ENCODE measurements around the gene UCHL5.

The UCHL5 gene, protein sequence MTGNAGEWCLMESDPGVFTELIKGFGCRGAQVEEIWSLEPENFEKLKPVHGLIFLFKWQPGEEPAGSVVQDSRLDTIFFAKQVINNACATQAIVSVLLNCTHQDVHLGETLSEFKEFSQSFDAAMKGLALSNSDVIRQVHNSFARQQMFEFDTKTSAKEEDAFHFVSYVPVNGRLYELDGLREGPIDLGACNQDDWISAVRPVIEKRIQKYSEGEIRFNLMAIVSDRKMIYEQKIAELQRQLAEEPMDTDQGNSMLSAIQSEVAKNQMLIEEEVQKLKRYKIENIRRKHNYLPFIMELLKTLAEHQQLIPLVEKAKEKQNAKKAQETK

DNA sequence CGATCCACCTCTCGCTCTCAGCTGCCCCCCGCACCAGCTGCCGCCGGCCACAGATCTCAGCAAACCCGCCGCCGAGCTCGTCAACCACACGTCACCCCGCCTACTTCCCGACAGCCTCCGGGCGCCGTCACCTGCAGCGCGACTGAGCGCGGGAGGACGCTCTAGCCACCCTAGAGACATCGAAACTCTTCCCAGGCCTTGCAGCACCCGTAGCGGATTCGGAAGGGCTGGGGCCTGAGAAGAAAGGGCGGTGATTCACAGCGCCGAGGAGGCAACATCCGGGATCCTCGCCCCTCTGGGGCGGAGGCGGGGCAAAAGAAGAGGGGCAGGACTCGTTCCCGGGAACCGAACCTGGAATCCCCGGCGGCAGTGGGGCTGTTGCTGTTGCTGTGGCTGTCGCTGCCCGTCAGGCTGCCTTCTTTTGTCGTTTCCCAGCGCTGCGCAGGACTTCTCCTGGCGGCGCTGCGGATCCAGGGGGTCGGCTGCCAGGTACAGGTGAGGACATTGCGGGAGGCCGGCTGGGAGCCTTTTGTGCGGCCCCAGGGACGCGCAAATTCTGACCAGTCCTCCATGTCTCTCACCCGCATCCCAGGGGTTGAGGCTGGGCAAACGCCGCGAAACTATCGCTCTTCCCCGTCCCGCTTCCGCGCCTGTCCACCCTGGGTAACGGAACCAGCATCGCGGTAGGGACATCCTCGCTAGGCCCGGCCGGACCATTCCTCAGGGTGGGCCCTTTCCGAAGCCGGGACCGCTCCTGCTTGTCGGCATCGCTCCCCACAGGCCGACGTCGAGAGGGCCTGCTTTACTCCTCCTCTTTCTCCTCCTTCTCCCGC lies at the start of gene UCHL5, which contains the start of gene RO60:
Gene UCHL5 (minus strand): TSS at position 79 of the 833 bp plus-strand sequence. CDS start 100 bp downstream, outside the sequence.
Gene RO60 (plus strand): TSS at position 331 of the 833 bp plus-strand sequence. CDS start 9,443 bp downstream, outside the sequence.
- Histone ChIP-seq H3K36me3 (replicated peaks) (no peaks in the 10 kb centered on the region), H3K4me1 (peaks cover 17% of the 10 kb centered on the region), H3K9me3 (no peaks in the 10 kb centered on the region), H3K4me3 (peak within 1 kb of the TSS; percentile 88), H3K27me3 (ENCODE audit: low read depth) (no peaks in the 10 kb centered on the region)
- DNase-seq (ENCODE audit: low spot score in 2 of 2) = peak; percentile 94 to 97
- in situ Hi-C loops (cut with MboI; ENCODE audit: low sequenced_read_pairs) = no loop called here

DNA sequence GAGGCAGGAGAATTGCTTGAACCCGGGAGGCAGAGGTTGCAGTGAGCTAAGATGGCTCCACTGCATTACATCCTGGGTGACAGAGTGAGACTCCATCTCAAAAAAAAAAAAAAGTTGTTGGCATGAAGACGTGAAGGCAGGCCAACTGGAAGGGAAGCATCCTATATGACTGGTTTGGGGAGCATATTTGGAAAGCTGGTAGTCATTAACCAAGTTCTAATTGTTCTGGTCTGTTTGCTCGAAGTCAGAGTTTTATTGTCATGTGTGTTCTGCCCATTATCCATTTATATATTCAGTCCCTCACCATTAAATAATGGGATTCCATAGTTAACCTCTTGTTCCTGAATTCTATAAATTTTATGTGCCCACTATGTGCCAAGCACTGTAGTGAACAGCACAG lies 49.3 kb upstream of the UCHL5 start:
- Histone ChIP-seq H3K36me3 (replicated peaks) (no peaks in the 10 kb centered on the region), H3K9me3 (no peaks in the 10 kb centered on the region), H3K4me1 (peaks cover 18% of the 10 kb centered on the region), H3K27me3 (ENCODE audit: low read depth) (no peaks in the 10 kb centered on the region), H3K4me3 (no peak overlapping the region)
- no peak for DNase-seq (ENCODE audit: low spot score in 2 of 2)
- in situ Hi-C loops (cut with MboI; ENCODE audit: low sequenced_read_pairs) = no loop called here

DNA sequence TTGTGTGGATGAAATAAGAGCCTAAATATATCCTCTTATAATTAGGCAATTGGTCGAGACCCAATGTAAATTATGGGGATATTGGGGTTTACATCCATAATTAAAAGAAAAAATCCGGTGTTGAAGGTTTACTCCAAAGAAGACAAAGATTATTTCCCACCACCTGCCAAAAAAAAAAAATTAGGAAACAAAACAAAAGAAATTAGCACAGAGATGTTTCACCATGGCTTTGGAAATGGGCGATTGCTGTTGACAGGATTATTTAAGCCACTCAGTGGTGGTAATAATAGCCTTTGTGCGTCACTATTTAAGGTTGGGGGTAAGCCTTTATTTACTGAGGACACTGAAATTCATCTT lies 46.6 kb upstream of the UCHL5 start:
- no peak for DNase-seq (ENCODE audit: low spot score in 2 of 2)
- Histone ChIP-seq H3K4me1 (peaks cover 9% of the 10 kb centered on the region), H3K27me3 (ENCODE audit: low read depth) (no peaks in the 10 kb centered on the region), H3K9me3 (no peaks in the 10 kb centered on the region), H3K36me3 (replicated peaks) (no peaks in the 10 kb centered on the region), H3K4me3 (peak overlapping the region; percentile 61)
- in situ Hi-C loops (cut with MboI; ENCODE audit: low sequenced_read_pairs) = no loop called here

DNA sequence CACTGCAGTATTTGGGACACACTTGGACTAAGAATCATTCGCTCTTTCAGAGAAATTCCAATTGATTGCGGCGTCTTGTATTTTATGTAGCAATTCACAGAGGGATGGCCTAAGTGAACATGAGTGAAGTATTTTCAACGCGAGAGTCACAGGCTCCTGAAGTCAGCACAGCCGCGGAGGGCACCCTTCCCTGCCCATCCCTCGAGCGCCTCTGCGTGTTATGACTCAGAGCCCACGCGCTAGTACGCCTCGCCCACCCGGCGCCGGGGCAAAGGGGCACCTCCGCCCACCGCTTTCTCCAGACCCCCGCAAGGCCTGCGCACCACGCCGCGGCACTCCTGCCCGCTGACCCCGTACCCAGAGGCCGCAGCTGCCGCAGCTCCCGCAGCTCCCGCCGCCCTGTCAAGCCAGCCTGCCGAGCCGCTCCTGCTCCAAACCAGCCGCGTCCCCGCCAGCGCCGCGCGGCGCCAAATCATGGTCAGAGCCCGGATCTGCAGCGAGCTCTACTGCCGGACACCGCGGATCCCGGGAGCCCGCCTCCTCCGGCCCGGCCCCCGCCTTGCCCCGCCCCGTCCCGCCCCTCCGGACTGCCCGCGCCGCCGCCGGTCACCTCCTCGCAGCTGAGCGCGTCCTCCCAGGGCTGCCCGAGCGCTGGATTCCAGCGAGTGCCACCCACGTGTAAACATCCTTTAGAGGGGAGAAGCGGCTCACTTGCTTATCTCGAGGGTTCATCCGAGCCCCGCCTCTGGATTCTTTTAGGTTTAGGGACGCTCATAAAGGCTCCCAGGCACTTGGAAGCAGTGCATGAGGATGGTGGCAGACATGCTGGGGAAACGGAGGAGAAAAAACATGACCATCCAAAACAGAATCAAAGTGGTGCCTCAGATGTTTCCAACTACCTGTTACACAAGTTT lies 46.0 kb upstream of the UCHL5 start, which contains the start of gene GLRX2:
Gene GLRX2 (minus strand): TSS at position 508 of the 914 bp plus-strand sequence. CDS start 32 bp downstream, at position 476.
- Histone ChIP-seq H3K4me1 (peaks cover 9% of the 10 kb centered on the region), H3K9me3 (no peaks in the 10 kb centered on the region), H3K36me3 (replicated peaks) (no peaks in the 10 kb centered on the region), H3K27me3 (ENCODE audit: low read depth) (no peaks in the 10 kb centered on the region), H3K4me3 (peak within 1 kb of the TSS; percentile 61)
- peak; percentile 77 to 89 for DNase-seq (ENCODE audit: low spot score in 2 of 2)
- in situ Hi-C loops (cut with MboI; ENCODE audit: low sequenced_read_pairs) = no loop called here

DNA sequence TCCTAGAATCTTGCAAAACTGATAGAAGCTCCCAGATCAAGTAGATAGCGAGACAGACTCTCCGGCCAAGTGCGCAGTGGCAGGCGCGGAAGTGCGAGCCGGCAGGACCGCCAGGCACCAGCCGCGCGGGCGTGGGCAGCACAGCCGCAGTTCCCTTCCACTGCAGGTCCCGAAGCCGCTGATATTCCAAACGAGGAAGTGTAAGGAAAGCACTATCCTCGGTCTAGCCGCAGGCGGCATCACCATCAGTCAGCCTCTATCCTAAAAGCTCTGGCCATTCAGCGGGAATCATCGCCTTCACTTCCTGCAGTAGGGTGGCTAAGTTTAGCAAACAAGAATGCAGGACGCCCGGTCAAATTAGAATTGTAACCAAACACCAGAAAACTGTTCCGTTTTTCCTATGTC lies 45.3 kb upstream of the UCHL5 start:
- in situ Hi-C loops (cut with MboI; ENCODE audit: low sequenced_read_pairs) = no loop called here
- Histone ChIP-seq H3K4me1 (peaks cover 9% of the 10 kb centered on the region), H3K27me3 (ENCODE audit: low read depth) (no peaks in the 10 kb centered on the region), H3K4me3 (peak overlapping the region; percentile 61), H3K36me3 (replicated peaks) (no peaks in the 10 kb centered on the region), H3K9me3 (no peaks in the 10 kb centered on the region)
- peak; percentile 46 to 65 for DNase-seq (ENCODE audit: low spot score in 2 of 2)

DNA sequence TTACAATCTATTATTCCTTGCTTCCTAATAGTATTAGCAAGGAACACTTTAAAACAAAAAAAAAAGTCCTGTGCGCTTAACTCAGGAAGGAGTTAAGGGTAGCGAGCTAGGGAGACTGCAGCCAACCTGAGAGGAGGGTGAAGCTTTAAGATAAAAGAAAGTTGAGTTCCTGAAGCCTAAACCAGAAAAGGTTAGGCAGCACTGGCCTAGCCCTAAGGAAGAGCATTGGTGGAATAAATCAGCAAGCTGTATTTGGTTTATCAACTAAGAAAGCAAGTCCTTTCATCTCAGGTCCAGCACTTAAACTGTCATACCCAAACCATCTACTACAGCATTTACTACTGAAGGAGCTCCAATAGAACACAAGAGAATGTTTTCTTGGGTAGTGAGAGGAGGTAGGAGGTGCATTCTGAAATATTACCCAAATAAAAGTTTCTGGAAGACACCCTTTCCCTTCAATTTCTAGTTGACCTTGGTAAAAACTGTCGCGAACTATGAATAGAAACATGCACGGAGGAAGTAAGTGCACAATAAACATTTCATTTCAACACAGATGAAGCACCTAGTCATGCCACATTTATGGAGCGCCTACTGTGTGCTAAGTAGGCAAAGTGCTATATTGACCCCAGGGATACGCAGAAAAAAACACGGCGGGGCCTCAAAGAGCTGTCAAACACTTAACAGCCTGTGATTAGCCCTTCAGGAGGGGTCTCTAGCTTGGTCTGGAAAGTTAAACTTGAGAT lies 44.8 kb upstream of the UCHL5 start:
- Histone ChIP-seq H3K9me3 (no peaks in the 10 kb centered on the region), H3K27me3 (ENCODE audit: low read depth) (no peaks in the 10 kb centered on the region), H3K36me3 (replicated peaks) (no peaks in the 10 kb centered on the region), H3K4me3 (peak overlapping the region; percentile 61), H3K4me1 (peaks cover 9% of the 10 kb centered on the region)
- in situ Hi-C loops (cut with MboI; ENCODE audit: low sequenced_read_pairs) = no loop called here
- DNase-seq (ENCODE audit: low spot score in 2 of 2) = no peak

DNA sequence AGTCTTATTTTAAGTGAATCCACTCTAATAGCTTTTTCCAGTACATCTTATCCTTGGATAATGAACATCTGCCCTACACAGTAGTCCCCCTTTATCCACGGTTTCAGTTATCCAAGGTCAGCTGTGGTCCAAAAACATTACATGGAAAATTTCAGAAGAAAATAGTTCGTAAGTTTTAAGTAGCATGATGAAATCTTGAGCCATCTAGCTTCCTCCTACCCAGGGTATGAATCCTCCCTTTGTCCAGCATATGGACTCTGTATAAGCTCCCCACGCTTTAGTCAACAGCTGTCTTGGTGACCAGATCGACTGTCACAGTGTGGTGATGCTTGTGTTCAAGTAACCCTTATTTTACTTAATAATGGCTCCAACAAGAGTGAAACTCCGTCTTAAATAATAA lies 43.5 kb upstream of the UCHL5 start:
- in situ Hi-C loops (cut with MboI; ENCODE audit: low sequenced_read_pairs) = no loop called here
- no peak for DNase-seq (ENCODE audit: low spot score in 2 of 2)
- Histone ChIP-seq H3K36me3 (replicated peaks) (no peaks in the 10 kb centered on the region), H3K4me1 (peaks cover 9% of the 10 kb centered on the region), H3K27me3 (ENCODE audit: low read depth) (no peaks in the 10 kb centered on the region), H3K9me3 (no peaks in the 10 kb centered on the region), H3K4me3 (no peak overlapping the region)

DNA sequence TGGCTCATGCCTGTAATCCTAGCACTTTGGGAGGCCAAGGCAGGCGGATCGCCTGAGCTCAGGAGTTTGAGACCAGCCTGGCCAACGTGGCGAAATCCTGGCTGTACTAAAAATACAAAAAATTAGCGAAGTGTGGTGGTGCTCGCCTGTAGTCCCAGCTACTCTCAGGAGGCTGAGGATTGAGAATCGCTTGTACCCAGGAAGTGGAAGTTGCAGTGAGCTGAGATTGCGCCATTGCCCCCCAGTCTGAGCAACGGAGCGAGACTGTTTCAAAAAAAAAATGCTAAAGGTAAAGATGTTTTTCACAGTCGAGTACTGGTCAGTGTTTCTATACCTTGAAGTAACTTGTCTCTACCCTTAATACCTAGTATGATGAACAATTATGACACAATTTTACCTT lies 35.0 kb upstream of the UCHL5 start:
- no peak overlapping the region for H3K4me3 ChIP-seq
- peaks cover 2% of the 10 kb centered on the region for H3K36me3 ChIP-seq (replicated peaks)
- no peaks in the 10 kb centered on the region for H3K9me3 ChIP-seq
- H3K27me3 ChIP-seq (ENCODE audit: low read depth) = no peaks in the 10 kb centered on the region
- H3K4me1 ChIP-seq = peaks cover 16% of the 10 kb centered on the region
- no peak for DNase-seq (ENCODE audit: low spot score in 2 of 2)
- in situ Hi-C loops (cut with MboI; ENCODE audit: low sequenced_read_pairs) = no loop called here

DNA sequence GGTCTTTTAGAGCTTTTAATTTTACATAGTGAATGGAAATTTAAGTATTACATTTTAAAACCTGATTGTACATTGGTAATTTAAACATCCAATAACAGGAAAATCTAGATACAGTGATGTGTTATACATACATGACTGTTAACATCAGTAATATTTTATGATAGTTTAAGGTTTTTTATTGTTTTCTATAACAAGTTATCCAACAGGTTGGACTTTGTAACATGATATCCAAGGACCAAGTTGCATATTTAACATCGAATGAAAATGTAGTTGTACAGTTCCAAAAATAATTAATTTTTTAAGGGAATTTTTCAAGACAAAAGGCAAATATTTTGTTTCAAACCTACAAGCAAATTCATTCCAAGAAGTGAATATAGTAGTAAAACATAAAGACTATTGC lies 31.7 kb upstream of the UCHL5 start:
- Histone ChIP-seq H3K4me1 (peaks cover 4% of the 10 kb centered on the region; the same call in 1 of the 2 replicates), H3K36me3 (replicated peaks) (peaks cover 6% of the 10 kb centered on the region), H3K27me3 (ENCODE audit: low read depth) (no peaks in the 10 kb centered on the region), H3K4me3 (no peak overlapping the region), H3K9me3 (no peaks in the 10 kb centered on the region)
- DNase-seq (ENCODE audit: low spot score in 2 of 2) = no peak
- in situ Hi-C loops (cut with MboI; ENCODE audit: low sequenced_read_pairs) = no loop called here

DNA sequence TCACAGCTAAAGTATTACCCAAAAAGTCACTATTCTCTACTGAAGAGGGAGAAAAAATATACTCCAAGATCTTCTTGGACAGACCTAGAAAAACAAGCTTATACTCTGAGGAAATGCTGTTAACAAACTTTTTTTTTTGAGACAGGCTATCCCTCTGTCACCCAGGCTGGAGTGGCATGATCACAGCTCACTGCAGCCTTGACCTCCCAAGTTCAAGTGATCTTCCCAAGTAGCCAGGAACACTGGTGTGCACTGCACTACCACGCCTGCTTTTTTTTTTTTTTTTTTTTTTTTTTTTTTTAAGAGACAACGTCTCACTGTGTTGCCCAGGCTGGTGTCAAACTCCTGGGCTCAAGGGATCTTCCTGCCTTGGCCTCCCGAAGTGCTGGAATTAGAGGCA lies 28.7 kb upstream of the UCHL5 start:
- in situ Hi-C loops (cut with MboI; ENCODE audit: low sequenced_read_pairs) = no loop called here
- H3K27me3 ChIP-seq (ENCODE audit: low read depth) = no peaks in the 10 kb centered on the region
- no peak for DNase-seq (ENCODE audit: low spot score in 2 of 2)
- H3K4me1 ChIP-seq = no peaks in the 10 kb centered on the region
- no peak overlapping the region for H3K4me3 ChIP-seq
- peaks cover 29% of the 10 kb centered on the region for H3K36me3 ChIP-seq (replicated peaks)
- H3K9me3 ChIP-seq = no peaks in the 10 kb centered on the region

DNA sequence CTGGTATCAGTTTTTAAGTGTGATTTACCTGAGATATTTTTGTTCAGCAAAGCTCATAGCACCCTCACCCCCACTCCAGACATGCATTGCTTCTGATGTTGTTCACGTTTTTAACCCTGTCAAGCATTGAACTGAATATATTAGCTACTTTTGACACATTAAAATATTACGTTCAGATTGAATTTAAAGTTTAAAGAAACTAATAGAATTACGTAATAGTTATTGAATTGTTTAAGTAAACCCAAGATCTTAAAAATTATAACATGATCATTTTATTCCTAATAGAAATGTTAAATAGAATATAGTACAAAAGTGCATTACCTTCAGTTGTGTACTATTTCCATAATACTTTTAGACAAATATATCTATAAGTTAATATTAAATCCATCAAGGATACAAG lies 27.2 kb upstream of the UCHL5 start:
- H3K27me3 ChIP-seq (ENCODE audit: low read depth) = no peaks in the 10 kb centered on the region
- no peak for DNase-seq (ENCODE audit: low spot score in 2 of 2)
- no peaks in the 10 kb centered on the region for H3K4me1 ChIP-seq
- H3K36me3 ChIP-seq (replicated peaks) = peaks cover 38% of the 10 kb centered on the region
- in situ Hi-C loops (cut with MboI; ENCODE audit: low sequenced_read_pairs) = no loop called here
- H3K4me3 ChIP-seq = no peak overlapping the region
- H3K9me3 ChIP-seq = no peaks in the 10 kb centered on the region

DNA sequence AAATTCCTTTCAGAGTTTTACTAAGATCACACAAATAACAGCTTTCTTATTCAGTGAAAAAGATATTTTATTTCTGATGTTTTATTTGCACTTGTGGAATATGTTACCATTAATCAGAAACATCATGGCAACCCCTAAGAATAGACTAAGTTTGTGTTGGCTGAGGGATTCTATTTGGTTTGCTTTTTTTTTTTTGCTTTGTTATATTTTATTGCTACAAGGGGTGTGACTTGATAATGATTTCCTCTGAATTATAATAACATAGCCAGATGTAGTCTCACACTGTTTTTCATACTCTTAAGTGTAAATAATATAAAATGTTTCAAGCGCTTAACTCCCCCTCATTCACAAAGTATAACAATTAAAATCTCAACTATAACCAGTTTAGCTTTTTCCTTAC lies 26.1 kb upstream of the UCHL5 start:
- Histone ChIP-seq H3K36me3 (replicated peaks) (peaks cover 39% of the 10 kb centered on the region), H3K4me3 (no peak overlapping the region), H3K9me3 (no peaks in the 10 kb centered on the region), H3K4me1 (no peaks in the 10 kb centered on the region), H3K27me3 (ENCODE audit: low read depth) (no peaks in the 10 kb centered on the region)
- DNase-seq (ENCODE audit: low spot score in 2 of 2) = no peak
- in situ Hi-C loops (cut with MboI; ENCODE audit: low sequenced_read_pairs) = no loop called here

Measured in HAP-1 (cell line).